Trophoblast cell (in vitro differentiated cells and primary cell): Measurements from ENCODE around the gene COL16A1.

Experiments used
- DNase-seq, 2 donors: peaks; one replicate each; pipeline ENCODE4 v3.0.0-alpha.2; 2016
- H2AFZ ChIP-seq: 2 replicates; pipeline ENCODE4 v1.6.1; 2013; ENCODE audit warnings: low read length, moderate library complexity, mild to moderate bottlenecking; ENCODE audit not compliant: insufficient read depth, poor library complexity
- H2AK5ac ChIP-seq: 2 replicates; pipeline ENCODE4 v1.6.1; 2013; ENCODE audit warnings: mild to moderate bottlenecking, low read length
- H2BK120ac ChIP-seq: 2 replicates; pipeline ENCODE4 v1.6.1; 2013; ENCODE audit warnings: low read length, mild to moderate bottlenecking, moderate library complexity; ENCODE audit not compliant: insufficient read depth, poor library complexity
- H2BK12ac ChIP-seq: 2 replicates; pipeline ENCODE4 v1.6.1; 2013; ENCODE audit warnings: mild to moderate bottlenecking, low read length, moderate library complexity
- H2BK5ac ChIP-seq: 2 replicates; pipeline ENCODE4 v1.6.1; 2013; ENCODE audit warnings: low read length, low read depth, moderate library complexity, mild to moderate bottlenecking; ENCODE audit not compliant: poor library complexity
- H3K14ac ChIP-seq: 2 replicates; pipeline ENCODE4 v1.6.1; 2013; ENCODE audit warnings: mild to moderate bottlenecking, low read length
- H3K18ac ChIP-seq: 2 replicates; pipeline ENCODE4 v1.6.1; 2013; ENCODE audit warnings: mild to moderate bottlenecking, low read length
- H3K23ac ChIP-seq: 2 replicates; pipeline ENCODE4 v1.6.1; 2013; ENCODE audit warnings: low read length
- H3K27ac ChIP-seq: 2 replicates; pipeline ENCODE4 v1.5.1; 2013; ENCODE audit warnings: low read depth, mild to moderate bottlenecking, inconsistent platforms, low read length, moderate library complexity
- H3K27me3 ChIP-seq: 2 replicates; pipeline ENCODE4 v1.6.1; 2013; ENCODE audit warnings: inconsistent platforms, mild to moderate bottlenecking, low read length, moderate library complexity; ENCODE audit not compliant: insufficient read depth
- H3K36me3 ChIP-seq, 2 experiments: 1 replicate in 1 of 2; 2 replicates in 1 of 2; pipeline ENCODE4 v1.6.1; 2013; ENCODE audit warnings: low read length in 2 of 2, mild to moderate bottlenecking in 2 of 2, moderate library complexity in 1 of 2; ENCODE audit not compliant: insufficient read depth in 2 of 2, control insufficient read depth in 1 of 2
- H3K4ac ChIP-seq: 2 replicates; pipeline ENCODE4 v1.6.1; 2013; ENCODE audit warnings: low read depth, mild to moderate bottlenecking, low read length, moderate library complexity
- H3K4me1 ChIP-seq, 2 experiments: 1 replicate in 1 of 2; 2 replicates in 1 of 2; pipeline ENCODE4 v1.6.1; 2013; ENCODE audit warnings: low read length in 2 of 2, mild to moderate bottlenecking in 2 of 2, moderate library complexity in 1 of 2; ENCODE audit not compliant: insufficient read depth in 2 of 2, control insufficient read depth in 1 of 2
- H3K4me2 ChIP-seq: 2 replicates; pipeline ENCODE4 v1.6.1; 2013; ENCODE audit warnings: inconsistent platforms, mild to moderate bottlenecking, low read length, moderate library complexity
- H3K4me3 ChIP-seq: 2 replicates; pipeline ENCODE4 v1.5.1; 2013; ENCODE audit warnings: mild to moderate bottlenecking, low read depth, low read length, inconsistent platforms
- H3K79me1 ChIP-seq: one replicate; pipeline ENCODE4 v1.6.1; 2013; ENCODE audit warnings: low read length
- H3K79me2 ChIP-seq: 2 replicates; pipeline ENCODE4 v1.6.1; 2013; ENCODE audit warnings: low read length, mild to moderate bottlenecking; ENCODE audit not compliant: control insufficient read depth, insufficient read depth, poor library complexity
- H3K9ac ChIP-seq: 2 replicates; pipeline ENCODE4 v1.6.1; 2013; ENCODE audit warnings: mild to moderate bottlenecking, low read length
- H3K9me3 ChIP-seq: 2 replicates; pipeline ENCODE4 v1.6.1; 2013; ENCODE audit warnings: low read depth, mild to moderate bottlenecking, control low read depth, inconsistent platforms, low read length; ENCODE audit not compliant: insufficient read depth
- H4K12ac ChIP-seq: 2 replicates; pipeline ENCODE4 v1.6.1; 2013; ENCODE audit warnings: low read depth, mild to moderate bottlenecking, low read length, moderate library complexity
- H4K8ac ChIP-seq: 2 replicates; pipeline ENCODE4 v1.6.1; 2013; ENCODE audit warnings: low read depth, mild to moderate bottlenecking, low read length, moderate library complexity
- H4K91ac ChIP-seq: one replicate; pipeline ENCODE4 v1.6.1; 2013; ENCODE audit warnings: low read depth, mild to moderate bottlenecking, low read length, moderate library complexity
- whole genome bisulfite sequencing: extraction: QIAGEN DNeasy Blood & Tissue Kit; methylation state at CpG from one replicate; pipeline ENCODE4 v1.1.7; 2013; ENCODE audit warnings: missing lambda C conversion rate; ENCODE audit not compliant: insufficient read length, insufficient coverage; ENCODE audit errors: extremely low coverage; 5-methylcytosine and 5-hydroxymethylcytosine counted together

The COL16A1 gene

GRCh38 chr1:31650161-31651088 is 53.4 kb downstream of the COL16A1 start:
- Histone ChIP-seq H3K27me3 (no peaks in the 10 kb centered on the region), H3K9ac (no peak overlapping the region), H2AFZ (peak overlapping the region; percentile 40), H3K4ac (peak overlapping the region; percentile 96), H4K8ac (peak overlapping the region; percentile 87), H3K23ac (no peak overlapping the region), H3K18ac (peak overlapping the region; percentile 94), H3K79me2 (peaks cover 12% of the 10 kb centered on the region), H3K9me3 (no peaks in the 10 kb centered on the region), H2AK5ac (peak overlapping the region; percentile 94), H3K36me3 (peaks cover 19 to 24% of the 10 kb centered on the region in 2 experiments), H3K14ac (peak overlapping the region; percentile 98), H2BK12ac (peak overlapping the region; percentile 98), H2BK120ac (peak overlapping the region; percentile 99), H3K4me3 (no peak overlapping the region), H3K4me1 (peaks cover 36 to 47% of the 10 kb centered on the region in 2 experiments), H2BK5ac (peak overlapping the region; percentile 100), H3K4me2 (peak overlapping the region; percentile 5), H4K12ac (peak overlapping the region; percentile 64), H3K27ac (peak overlapping the region; percentile 97), H4K91ac (peak overlapping the region; percentile 99), H3K79me1 (peaks cover 62% of the 10 kb centered on the region)
- DNase-seq, result peak; percentile 32 to 56
- WGBS, result no CpG with 5 or more reads among the region's 9 CpGs

- H3K27ac ChIP-seq, result peak overlapping the region; percentile 97
- peak overlapping the region; percentile 93 for H2BK120ac ChIP-seq
- no CpG with 5 or more reads among the region's 9 CpGs for whole genome bisulfite sequencing
These were observed 55.0 kb downstream of the COL16A1 start for GRCh38 chr1:31648641-31649357.

GRCh38 chr1:31648190-31648589 is 55.6 kb downstream of the COL16A1 start:
- Histone ChIP-seq H2BK12ac (peak overlapping the region; percentile 93), H3K79me1 (peaks cover 74% of the 10 kb centered on the region), H3K4me2 (peak overlapping the region; percentile 20), H4K12ac (no peak overlapping the region), H3K4me3 (no peak overlapping the region), H4K8ac (peak overlapping the region; percentile 87), H2BK120ac (peak overlapping the region; percentile 93), H4K91ac (peak overlapping the region; percentile 95), H3K9ac (no peak overlapping the region), H3K18ac (peak overlapping the region; percentile 88), H3K79me2 (peaks cover 24% of the 10 kb centered on the region), H3K4me1 (peaks cover 39 to 56% of the 10 kb centered on the region in 2 experiments), H2BK5ac (peak overlapping the region; percentile 99), H3K23ac (no peak overlapping the region), H3K27ac (peak overlapping the region; percentile 97), H3K14ac (peak overlapping the region; percentile 83), H3K4ac (peak overlapping the region; percentile 66), H2AK5ac (peak overlapping the region; percentile 85), H2AFZ (no peak overlapping the region), H3K36me3 (peaks cover 5% of the 10 kb centered on the region in 2 experiments), H3K27me3 (no peaks in the 10 kb centered on the region), H3K9me3 (no peaks in the 10 kb centered on the region)
- no CpG with 5 or more reads among the region's 2 CpGs for WGBS
- no peak for DNase-seq

More at GRCh38 chr1:31648641-31649357, 55.0 kb downstream of the COL16A1 start:
- H4K12ac ChIP-seq, result no peak overlapping the region
- H3K27me3 ChIP-seq, result no peaks in the 10 kb centered on the region
- no peak overlapping the region for H3K18ac ChIP-seq
- no peak overlapping the region for H3K9ac ChIP-seq
- DNase-seq, result no peak
- H4K91ac ChIP-seq, result peak overlapping the region; percentile 95
- peaks cover 21% of the 10 kb centered on the region for H3K79me2 ChIP-seq
- H2BK5ac ChIP-seq, result peak overlapping the region; percentile 99
- no peak overlapping the region for H2AFZ ChIP-seq
- H3K4me3 ChIP-seq, result no peak overlapping the region
- H4K8ac ChIP-seq, result peak overlapping the region; percentile 87
- H3K14ac ChIP-seq, result peak overlapping the region; percentile 71
- H3K4me1 ChIP-seq, result peaks cover 36 to 51% of the 10 kb centered on the region in 2 experiments
- peak overlapping the region; percentile 93 for H2BK12ac ChIP-seq
- peak overlapping the region; percentile 85 for H2AK5ac ChIP-seq
- H3K9me3 ChIP-seq, result no peaks in the 10 kb centered on the region
- no peak overlapping the region for H3K23ac ChIP-seq
- H3K4me2 ChIP-seq, result peak overlapping the region; percentile 20
- peaks cover 71% of the 10 kb centered on the region for H3K79me1 ChIP-seq
- H3K36me3 ChIP-seq, result peaks cover 9 to 11% of the 10 kb centered on the region in 2 experiments
- no peak overlapping the region for H3K4ac ChIP-seq

GRCh38 chr1:31647106-31647505 is 56.7 kb downstream of the COL16A1 start:
- Histone ChIP-seq H3K79me2 (peaks cover 22% of the 10 kb centered on the region), H3K4me2 (peak overlapping the region; percentile 10), H3K4ac (peak overlapping the region; percentile 81), H2BK5ac (peak overlapping the region; percentile 90), H3K4me1 (peaks cover 37 to 55% of the 10 kb centered on the region in 2 experiments), H3K27me3 (no peaks in the 10 kb centered on the region), H3K36me3 (no peaks in the 10 kb centered on the region), H3K14ac (peak overlapping the region; percentile 64), H2BK120ac (peak overlapping the region; percentile 93), H3K9ac (no peak overlapping the region), H3K18ac (no peak overlapping the region), H2AK5ac (peak overlapping the region; percentile 73), H3K23ac (no peak overlapping the region), H4K12ac (no peak overlapping the region), H4K91ac (peak overlapping the region; percentile 87), H3K4me3 (no peak overlapping the region), H3K9me3 (no peaks in the 10 kb centered on the region), H3K27ac (peak overlapping the region; percentile 97), H2AFZ (no peak overlapping the region), H3K79me1 (peaks cover 70% of the 10 kb centered on the region), H4K8ac (peak overlapping the region; percentile 72), H2BK12ac (peak overlapping the region; percentile 76)
- WGBS, result no CpG with 5 or more reads among the region's 2 CpGs
- DNase-seq, result peak; percentile 97 to 98
